HG02588 (cell line): Measurements from ENCODE around the gene RNASEH2B.

Experiments used
- ATAC-seq: cut with Tn5 transposase; IDR thresholded peaks from one replicate; pipeline ENCODE4 v1.9.1; 2021; ENCODE audit warnings: mild to moderate bottlenecking, moderate library complexity; ENCODE audit not compliant: unreplicated experiment

The RNASEH2B gene, protein sequence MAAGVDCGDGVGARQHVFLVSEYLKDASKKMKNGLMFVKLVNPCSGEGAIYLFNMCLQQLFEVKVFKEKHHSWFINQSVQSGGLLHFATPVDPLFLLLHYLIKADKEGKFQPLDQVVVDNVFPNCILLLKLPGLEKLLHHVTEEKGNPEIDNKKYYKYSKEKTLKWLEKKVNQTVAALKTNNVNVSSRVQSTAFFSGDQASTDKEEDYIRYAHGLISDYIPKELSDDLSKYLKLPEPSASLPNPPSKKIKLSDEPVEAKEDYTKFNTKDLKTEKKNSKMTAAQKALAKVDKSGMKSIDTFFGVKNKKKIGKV

DNA sequence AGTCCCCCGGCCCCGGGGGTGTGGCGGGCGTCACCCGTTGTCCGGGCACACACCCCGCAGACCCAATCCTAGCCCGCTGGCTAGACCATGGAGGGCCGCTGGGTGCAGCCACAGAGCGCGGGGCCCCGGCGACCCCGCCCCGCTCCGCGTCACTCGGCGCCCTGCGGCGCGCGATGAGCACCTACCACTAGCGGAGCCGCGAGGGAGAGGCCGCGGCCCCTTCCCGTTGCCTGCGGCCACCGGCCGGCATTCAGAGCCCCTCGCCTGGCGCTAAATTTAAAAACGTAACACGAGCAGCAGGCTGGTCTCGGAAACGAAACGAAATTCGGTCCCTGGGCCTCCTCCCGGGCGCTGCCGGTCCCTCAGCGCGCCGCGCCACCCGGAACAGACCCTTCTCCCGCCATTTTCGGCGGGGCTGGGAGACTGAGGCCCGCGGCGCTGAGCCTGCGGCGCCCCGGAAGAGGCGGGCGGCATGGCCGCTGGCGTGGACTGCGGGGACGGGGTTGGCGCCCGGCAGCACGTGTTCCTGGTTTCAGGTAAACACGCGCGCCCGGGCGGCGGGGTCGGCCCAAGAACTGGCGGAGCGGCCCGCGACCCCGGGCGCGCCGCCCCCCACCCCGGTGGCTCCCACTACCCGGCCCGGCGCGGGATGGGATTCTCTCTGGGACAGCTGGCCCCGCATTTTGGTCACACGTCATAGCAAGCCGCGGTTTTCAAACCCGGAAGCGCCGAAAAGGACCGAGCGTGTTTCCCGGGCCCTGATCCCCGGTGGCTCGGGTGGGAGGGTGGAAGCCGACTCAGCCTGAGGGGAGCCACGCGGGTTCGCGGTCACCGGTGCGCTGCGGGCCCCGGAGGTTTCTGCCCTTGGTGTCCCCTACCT lies at the start of gene RNASEH2B:
Gene RNASEH2B, plus strand, starts transcription at position 187 of the 880 bp plus-strand sequence. Its CDS starts 286 bp downstream, at position 473.
- peak; percentile 78 for ATAC-seq

DNA sequence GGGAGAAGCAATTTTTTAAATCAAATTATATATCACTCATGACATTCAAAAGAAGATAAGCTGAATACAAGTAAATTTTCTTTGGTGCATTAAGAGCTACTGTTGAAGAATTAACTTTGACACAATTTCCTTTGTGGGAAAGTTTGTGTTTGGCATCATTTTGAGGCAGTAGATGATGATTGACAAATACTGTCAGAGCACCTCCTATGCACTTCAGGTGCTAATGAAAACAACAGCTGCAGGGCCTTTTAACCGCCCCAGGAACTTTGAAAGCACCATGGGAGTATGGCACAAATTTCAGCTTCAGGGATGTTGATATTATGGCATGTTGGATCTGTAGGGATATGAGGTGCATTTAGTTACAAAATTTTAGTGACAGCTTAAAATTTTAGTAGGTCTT lies 45.1 kb upstream of the RNASEH2B start:
- ATAC-seq = no peak

DNA sequence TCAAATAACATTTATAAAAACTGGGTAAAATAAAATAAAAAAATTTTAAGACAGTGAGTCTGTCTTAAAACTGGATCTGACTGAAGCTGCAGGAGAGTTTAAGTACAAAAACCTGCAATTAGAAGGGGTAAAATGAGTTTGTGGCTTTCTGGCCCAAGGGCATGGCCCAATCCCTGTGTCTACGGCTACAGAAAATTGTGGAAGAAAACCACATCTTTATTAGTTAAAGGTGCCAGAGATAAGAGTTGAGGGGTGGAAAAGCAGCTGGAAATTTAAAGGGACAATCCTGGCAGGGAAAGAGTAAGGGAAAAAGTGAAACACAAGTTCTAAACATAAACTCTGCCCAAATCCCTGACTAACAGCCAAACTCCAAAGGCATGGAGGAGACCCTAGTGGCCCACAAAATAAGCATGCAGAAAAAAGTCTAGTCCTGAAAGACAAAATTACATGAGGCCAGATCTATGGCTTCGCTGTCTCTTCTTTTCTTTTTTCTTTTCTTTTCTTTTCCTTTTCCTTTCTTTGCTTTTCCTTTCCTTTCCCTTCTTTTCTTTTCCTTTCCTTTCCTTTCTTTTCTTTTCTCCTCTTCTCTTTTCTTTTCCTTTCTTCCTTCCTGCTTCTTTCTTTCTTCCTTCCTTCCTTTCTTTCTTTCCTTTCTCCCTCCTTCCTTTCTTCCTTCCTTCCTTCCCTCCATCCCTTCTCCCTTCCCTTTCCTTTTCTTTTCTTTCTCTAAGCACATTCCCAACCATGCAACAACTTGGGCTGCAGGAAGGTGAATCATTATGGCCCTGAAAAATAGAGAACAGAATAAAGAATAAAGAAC lies 42.6 kb upstream of the RNASEH2B start:
- ATAC-seq = no peak

DNA sequence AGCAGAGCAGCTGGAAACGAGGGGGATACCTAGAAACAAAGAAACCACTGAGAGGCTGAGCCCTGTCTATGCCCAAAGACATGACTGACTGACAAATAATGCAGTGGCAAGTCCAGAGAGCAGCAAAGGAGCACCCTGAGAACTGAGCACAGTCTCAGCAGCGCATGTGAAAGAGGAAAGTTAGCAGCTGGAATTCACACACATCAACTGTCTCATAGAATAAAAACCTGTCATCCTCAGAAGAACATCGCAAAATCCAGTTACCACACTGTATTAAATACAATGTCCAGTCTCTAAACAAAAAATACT lies 42.0 kb upstream of the RNASEH2B start:
- ATAC-seq = no peak

DNA sequence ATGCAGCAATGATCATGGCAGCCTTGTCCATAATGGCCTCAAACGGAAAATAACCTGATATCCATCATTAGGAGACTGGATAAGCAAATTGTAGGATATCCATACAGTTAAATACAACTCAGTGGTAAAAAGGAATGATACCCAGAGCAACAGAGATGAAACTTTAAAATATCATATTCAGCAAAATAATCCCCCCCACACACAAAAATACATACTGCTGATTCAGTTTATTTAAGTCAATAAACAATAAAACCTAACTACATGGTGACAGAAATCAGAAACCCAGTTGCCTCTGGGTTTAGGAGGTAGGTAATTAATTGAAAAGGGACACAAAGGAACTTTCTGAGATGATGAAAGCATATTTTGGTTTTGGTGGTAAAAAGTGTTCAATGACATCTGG lies 38.2 kb upstream of the RNASEH2B start:
- ATAC-seq = no peak

DNA sequence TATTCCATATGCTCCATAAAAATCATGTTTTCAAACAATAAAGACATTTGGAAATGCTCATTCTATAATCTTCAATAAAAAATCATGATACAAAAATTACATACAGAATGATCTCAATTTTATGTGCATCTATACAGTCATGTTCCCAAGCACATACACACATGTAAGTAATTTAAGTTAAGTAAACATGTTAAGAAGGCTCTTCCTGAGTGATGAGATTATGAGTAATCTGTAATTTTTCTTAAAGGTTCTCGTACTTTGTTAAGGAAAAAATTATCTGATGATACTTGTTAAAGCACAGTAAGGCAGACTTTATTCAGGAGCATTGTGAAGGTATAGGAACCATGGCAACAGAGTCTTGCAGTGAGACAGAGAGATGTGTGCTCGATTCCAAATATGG lies 36.1 kb upstream of the RNASEH2B start:
- no peak for ATAC-seq

DNA sequence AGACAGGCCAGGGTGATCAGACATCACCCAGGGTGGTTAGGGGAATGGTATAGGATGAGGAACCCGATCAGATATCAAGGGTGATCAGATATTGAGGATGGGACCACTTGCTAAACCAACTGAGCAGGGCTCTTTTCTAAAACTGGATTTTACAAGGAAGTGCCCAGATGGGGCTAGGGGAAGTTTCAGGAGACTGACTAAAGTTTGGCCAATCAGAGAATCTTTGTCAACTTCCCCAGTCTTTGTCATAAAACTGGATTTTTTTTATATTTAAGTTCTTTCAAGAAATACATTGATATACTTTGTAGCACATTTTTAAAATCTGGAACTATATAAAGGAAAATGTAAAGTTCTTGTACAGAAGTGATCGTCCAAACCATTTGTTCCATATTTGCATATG lies 35.6 kb upstream of the RNASEH2B start:
- ATAC-seq = no peak

DNA sequence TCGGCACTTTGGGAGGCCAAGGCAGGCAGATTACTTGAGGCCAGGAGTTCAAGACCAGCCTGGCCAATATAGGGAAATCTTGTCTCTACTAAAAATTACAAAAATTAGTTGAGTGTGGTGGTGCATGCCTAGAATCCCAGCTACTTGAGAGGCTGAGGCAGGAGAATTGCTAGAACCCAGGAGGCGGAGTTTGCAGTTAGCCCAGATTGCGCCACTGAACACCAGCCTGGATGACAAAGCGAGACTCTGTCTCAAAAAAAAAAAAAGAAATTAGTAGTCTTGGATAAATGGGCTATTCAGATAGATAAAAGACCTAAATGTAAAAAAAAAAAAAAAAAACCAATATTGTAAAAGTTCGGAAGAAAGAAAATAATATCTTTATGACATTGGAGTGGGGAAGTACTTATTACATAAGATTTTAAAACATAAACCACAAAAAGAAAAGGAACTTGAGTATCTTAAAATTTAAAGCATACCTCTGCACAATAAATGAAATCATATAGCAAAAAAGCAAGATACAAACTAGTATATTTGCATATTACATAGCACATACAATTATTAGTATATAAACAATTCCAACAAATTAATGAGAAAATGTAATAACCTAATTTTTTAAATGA lies 26.7 kb upstream of the RNASEH2B start:
- no peak for ATAC-seq

DNA sequence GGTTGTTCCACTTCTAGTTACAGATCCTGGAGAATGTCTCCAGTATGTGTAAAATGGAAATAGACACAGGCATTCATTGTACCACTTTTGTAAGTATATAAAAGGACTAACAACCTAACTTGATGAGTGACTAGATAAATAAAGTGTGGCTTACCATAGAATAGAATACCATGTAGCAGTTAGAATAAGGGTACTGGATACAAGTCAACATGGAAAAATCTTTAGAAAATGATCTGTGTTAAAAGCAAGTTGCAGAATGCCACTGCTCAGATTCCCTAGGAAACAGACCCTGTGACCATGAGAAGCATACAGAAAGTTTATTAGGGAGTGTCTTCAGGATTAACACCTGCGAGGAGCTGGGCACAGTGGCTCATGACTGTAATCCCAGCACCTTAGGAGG lies 25.9 kb upstream of the RNASEH2B start:
- ATAC-seq = no peak

DNA sequence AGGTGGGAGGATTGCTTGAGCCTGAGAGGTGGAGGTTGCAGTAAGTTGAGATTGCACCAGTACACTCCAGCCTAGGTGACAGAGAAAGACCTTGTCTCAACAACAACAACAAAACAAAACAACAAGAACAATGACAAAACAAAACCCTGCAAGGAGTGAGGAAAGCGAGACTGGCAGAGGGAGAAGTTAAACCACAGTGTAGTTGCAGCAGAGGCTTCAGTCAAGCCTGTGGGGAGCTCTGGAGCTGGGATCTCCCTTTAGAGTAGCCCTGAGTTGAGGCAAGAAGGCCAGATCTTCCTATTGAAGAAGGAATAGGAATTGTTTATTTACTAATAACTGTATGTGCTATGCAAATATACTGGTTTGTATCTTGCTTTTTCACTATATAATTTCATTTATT lies 25.3 kb upstream of the RNASEH2B start:
- no peak for ATAC-seq

DNA sequence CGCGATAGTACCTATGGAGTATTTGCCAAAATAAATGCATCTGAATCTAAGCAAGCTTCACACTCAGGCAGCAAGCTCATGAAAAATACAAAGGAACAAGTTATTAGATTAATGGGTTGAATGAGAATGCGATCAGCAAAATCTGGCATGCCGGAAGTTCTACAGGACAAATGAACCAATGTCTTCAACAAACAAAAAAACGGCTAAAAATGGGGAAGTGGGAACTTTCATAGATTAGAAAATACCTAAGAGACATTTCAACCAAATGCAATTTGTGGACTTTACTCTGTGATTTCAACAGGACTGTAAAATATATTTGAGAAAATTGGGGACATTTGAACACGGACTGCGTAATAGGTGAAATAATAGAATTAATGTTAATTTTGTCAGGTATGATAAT lies 22.4 kb upstream of the RNASEH2B start:
- ATAC-seq = no peak

DNA sequence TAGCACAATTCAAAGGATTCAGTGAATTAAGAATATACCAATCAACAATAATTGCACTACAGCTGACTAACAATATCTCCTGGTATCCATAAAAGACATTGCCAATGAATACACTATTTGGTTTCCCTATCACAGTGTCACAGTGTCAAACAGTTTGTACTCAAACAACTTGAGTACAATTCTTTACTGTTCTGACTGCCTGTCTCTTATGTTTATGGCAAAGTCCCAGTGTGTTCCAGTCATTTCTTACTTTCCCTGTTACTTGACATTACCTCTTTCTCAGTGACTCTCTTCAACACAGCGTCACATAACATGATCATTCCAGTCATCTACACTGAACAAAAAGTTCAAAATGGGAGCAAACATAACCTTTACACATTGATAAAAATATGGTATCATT lies 21.2 kb upstream of the RNASEH2B start:
- ATAC-seq = no peak

DNA sequence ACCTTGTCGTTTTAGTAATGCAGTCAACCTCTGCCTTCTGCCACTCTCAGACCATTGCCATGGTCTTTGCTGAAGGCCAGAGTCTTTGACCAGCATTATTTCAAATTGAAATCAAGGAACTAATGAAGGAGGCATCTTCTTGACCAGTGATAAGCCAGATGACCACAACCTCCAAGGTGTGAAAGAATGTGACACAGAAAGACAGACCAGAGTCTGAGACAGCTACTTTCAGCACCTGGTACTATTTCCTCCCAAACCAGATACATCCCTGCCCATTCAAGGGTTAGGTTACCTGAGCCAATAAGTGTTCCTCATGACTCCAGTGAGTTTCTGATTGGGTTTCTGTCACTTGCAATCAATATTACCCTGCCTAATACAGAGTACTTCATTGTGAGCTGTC lies 20.3 kb upstream of the RNASEH2B start:
- ATAC-seq = no peak

DNA sequence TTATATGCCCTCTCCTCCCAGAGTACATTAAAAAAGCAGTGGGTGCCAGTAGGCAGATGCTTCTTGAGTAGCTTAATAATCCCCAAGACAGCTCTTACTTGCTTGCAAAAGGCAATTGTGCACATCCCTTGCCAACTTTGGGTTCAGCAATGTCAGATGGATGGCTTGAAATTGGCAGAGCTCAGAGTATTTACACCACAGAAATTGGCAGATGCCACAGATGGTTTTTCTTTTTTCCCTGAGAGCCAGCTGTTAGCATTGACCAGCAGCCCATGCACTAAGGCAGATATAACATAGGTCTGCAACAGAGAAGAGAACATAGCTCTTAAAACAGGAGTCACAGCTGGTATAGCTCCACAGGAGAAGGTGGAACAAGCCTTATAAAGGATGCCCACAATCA lies 18.4 kb upstream of the RNASEH2B start:
- no peak for ATAC-seq

DNA sequence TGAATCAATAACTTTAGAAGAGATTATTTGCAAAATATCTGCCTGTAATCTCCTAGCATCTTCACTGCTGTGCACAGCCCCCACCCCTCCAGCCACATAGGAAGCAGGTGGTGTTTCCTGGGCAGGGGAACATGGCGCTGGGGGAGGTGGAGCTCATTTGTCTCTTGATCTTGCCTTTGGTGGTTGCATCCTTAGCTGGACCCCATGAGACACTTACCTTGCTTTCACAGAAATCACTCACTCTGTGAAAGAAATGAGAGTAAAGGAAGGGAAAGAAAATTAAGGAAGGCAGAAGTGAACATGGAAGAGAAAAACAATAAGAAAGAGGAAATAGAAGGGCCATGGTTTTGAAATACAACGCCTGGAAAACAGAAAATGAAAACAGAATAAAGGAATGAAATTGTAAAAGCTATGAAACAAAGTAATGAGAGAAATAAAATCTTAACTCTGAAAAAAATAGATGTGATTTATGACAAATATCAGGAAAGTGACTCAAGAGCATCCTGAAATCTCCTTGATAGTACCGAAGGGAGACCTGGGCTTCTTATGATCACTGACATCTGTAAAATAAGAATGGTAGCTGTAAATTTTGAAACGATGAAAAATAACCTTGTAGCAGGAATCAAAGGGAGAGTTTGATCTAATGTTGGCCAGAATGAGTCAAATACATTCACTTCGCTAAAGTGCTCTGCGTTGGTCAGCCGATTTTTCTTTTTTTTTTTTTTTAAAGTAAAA lies 17.2 kb upstream of the RNASEH2B start:
- ATAC-seq = peak; percentile 35

DNA sequence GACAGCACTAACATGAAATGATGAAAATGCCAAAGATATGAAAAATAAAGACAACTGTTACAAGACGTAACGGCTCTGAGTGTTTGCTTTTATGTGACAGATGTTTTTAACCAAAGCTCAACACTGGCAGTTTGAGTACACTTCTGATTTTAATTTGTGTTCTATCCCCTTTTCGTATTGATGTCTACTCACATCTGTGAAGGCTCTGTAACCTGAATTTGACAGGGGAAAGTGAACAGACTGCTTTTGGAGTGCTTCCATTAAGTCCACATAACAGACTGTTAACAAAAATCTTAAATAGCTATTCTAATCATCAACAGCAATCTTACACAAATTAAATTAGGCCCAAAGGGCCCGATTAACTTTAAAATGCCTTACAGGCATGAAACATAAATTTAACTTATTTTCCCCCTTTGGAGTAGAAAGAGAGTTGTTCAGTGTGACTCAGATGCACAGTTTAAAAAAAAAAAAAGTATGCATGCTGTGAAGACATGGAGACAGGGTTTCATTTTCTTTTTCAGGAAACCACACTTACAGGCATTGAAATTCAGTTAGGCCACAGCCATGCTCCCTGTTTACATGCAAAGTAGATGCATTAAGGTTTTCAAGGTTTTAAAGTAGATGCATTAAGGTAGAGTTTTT lies 16.3 kb upstream of the RNASEH2B start:
- peak; percentile 85 for ATAC-seq

DNA sequence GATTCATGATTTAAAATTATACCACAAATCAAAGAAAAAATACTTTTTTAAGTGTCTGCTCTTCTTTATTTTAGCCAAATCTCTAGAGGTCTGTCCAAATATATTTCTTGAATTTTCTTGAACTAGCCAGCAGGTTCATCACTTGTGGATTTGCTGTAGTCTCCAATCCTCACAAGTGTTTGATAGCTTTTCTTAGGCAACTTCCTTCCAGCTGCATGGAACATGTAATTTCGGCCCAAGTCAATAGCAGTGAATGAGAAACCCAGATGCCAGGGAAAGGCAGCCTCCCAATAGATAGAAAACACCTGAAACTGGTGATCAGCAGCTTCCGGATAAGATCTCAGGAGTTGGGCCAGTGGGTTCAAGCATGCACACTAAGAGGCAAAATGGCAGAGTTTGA lies 15.6 kb upstream of the RNASEH2B start:
- ATAC-seq = no peak

DNA sequence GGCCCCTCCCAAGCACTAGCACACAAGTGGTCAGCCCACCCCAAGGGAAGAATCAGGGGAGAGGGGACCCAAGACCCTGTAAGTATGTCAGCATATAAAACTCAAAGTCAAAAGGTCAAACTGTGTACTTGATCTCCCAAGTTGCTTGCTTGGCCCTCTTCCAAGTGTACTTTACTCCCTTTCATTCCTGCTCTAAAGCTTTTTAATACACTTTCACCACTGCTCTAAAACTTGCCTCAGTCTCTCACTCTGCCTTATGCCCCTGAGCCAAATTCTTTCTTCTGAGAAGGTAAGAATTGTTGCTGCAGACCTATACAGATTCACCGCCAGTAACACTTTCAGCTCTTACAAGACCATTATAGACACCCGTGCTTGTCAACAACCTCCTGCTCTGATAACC lies 15.1 kb upstream of the RNASEH2B start:
- ATAC-seq = no peak

DNA sequence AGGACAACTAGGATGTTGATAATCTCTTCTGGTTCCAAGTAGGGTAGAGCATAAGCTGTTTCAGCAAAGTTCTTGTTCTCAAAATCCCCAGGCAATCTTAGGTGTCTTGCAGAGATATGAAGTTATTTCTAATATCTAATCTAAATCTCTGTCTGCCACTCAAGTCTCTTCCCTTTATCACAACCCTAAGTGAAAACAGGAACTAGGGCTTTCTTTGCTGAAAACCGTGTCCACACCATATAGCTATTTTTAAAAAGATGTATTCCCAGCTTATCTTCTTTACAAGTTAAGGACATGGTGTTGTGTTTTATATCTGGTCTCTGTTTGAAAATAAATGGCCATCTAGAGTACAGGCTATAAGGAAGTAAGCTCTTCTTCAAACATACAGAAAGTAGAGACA lies 11.3 kb upstream of the RNASEH2B start:
- no peak for ATAC-seq

DNA sequence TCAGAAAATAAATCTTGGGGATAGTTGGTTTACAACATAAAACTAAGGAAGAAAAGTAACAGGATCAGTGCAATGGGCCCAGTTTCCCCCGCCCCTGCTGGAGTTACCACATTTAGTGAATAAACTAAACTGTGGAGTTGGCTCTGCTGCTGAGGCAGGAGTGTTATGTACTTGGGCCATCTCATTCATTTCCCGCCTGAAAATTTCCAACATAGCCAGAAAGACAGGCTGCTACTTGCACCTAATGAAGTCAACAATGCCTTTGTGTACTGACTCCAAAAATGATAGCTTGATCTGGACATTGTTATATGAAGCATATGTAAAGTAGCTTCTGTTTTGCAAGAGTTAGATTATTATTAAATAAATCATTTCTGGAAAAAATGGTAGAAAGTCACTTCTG lies 7.9 kb upstream of the RNASEH2B start:
- ATAC-seq = no peak
